HG03103 (cell line): ENCODE measurements around the gene SPOP.

Source experiments
- ATAC-seq: cut with Tn5 transposase; IDR thresholded peaks from one replicate; pipeline ENCODE4 v1.9.1; 2021; ENCODE audit warnings: low read depth; ENCODE audit not compliant: unreplicated experiment

The SPOP gene

GRCh38 chr17:49618028-49618611 lies 59.8 kb downstream of the SPOP start:
- ATAC-seq: no peak

GRCh38 chr17:49616601-49617131 lies 61.2 kb downstream of the SPOP start:
- ATAC-seq: no peak

- no peak for ATAC-seq
Measured at GRCh38 chr17:49616086-49616485, 61.8 kb downstream of the SPOP start.

- ATAC-seq: no peak
Measured at GRCh38 chr17:49613182-49613800, 64.6 kb downstream of the SPOP start.

- no peak for ATAC-seq
Measured at GRCh38 chr17:49612726-49613125, 65.2 kb downstream of the SPOP start.

GRCh38 chr17:49610883-49611584 lies 66.9 kb downstream of the SPOP start:
- ATAC-seq: no peak

GRCh38 chr17:49604314-49604869 lies 73.5 kb downstream of the SPOP start:
- no peak for ATAC-seq

GRCh38 chr17:49603720-49604119 lies 74.2 kb downstream of the SPOP start:
- ATAC-seq: no peak

GRCh38 chr17:49603238-49603637 lies 74.7 kb downstream of the SPOP start:
- ATAC-seq: no peak

- ATAC-seq: no peak
Measured at GRCh38 chr17:49602783-49603182, 75.1 kb downstream of the SPOP start.

GRCh38 chr17:49600949-49601348 lies 76.9 kb downstream of the SPOP start:
- ATAC-seq: no peak

- ATAC-seq: no peak
Measured at GRCh38 chr17:49598918-49599317, 79.0 kb downstream of the SPOP start.

- ATAC-seq: no peak
Measured at GRCh38 chr17:49597928-49598655, 79.8 kb downstream of the SPOP start.

- no peak for ATAC-seq
Measured at GRCh38 chr17:49597436-49597835, 80.5 kb downstream of the SPOP start.

GRCh38 chr17:49596613-49597244 lies 81.2 kb downstream of the SPOP start:
- ATAC-seq: no peak

- ATAC-seq: no peak
Measured at GRCh38 chr17:49595980-49596379, 81.9 kb downstream of the SPOP start.

- no peak for ATAC-seq
Measured at GRCh38 chr17:49595328-49595727, 82.6 kb downstream of the SPOP start.

GRCh38 chr17:49592263-49592662 lies 85.6 kb downstream of the SPOP start:
- no peak for ATAC-seq

GRCh38 chr17:49590874-49591273 lies 87.0 kb downstream of the SPOP start:
- ATAC-seq: no peak

- ATAC-seq: no peak
Measured at GRCh38 chr17:49589577-49589927, 88.3 kb downstream of the SPOP start.
